Measurements from ENCODE around the gene MAP3K7CL.

GRCh38 chr21:29146726-29147125 lies 16.3 kb downstream of the MAP3K7CL start:
- TF ChIP-seq ATF3 (CRISPR knock-in tag; conservative IDR thresholded peaks at IDR 0.05): no peak
- no peak for TF ChIP-seq CTCF (IDR thresholded peaks at IDR 0.05)
- TF ChIP-seq NFE2L1 (CRISPR knock-in tag; IDR thresholded peaks at IDR 0.05): no peak
- no peak for TF ChIP-seq TEAD4 (CRISPR knock-in tag; IDR thresholded peaks at IDR 0.05)
- TF ChIP-seq E2F1 (CRISPR knock-in tag; IDR thresholded peaks at IDR 0.05): no peak
- no peak for TF ChIP-seq STAT6 (CRISPR knock-in tag; conservative IDR thresholded peaks at IDR 0.05; ENCODE audit: low read depth)
- no peak for TF ChIP-seq MAX (CRISPR knock-in tag; IDR thresholded peaks at IDR 0.05)
- no peak for TF ChIP-seq KAT7 (CRISPR knock-in tag; IDR thresholded peaks at IDR 0.05; ENCODE audit: borderline replicate concordance)
- TF ChIP-seq MLX (CRISPR knock-in tag; IDR thresholded peaks at IDR 0.05): no peak
- TF ChIP-seq JUN (CRISPR knock-in tag; IDR thresholded peaks at IDR 0.05): no peak
- no peak for TF ChIP-seq CREB1 (CRISPR knock-in tag; IDR thresholded peaks at IDR 0.05)
- TF ChIP-seq E2F4 (CRISPR knock-in tag; IDR thresholded peaks at IDR 0.05; ENCODE audit: borderline replicate concordance, low read depth): no peak
- TF ChIP-seq AR (CRISPR knock-in tag; IDR thresholded peaks at IDR 0.05): no peak

Data from WTC11 (cell line).